GM13977 (cell line): Measurements from ENCODE around the gene TK1.

Experiments used
- DNase-seq: peaks from one replicate; pipeline ENCODE4 v3.0.0; 2012; ENCODE audit warnings: low spot score
- CTCF ChIP-seq: IDR thresholded peaks from 2 replicates; pipeline ENCODE4 v1.5.1; 2012; ENCODE audit warnings: mild to moderate bottlenecking, control low read depth; ENCODE audit not compliant: insufficient read depth; ENCODE audit errors: extremely low read depth, missing control alignments
- in situ Hi-C: fragments of 300-500 bp; cut with MboI; formaldehyde crosslinking; loops from one replicate; pipeline ENCODE4 v1.12.0; 2022; ENCODE audit warnings: low sequenced_read_pairs, low pct_unique_long_range_greater_than_20kb, mixed read lengths, inconsistent platforms; ENCODE audit not compliant: unreplicated experiment

Gene TK1

GRCh38 chr17:78219396-78220150 is 32.7 kb upstream of the TK1 start:
- no peak for DNase-seq
- no peak for TF ChIP-seq CTCF
- in situ Hi-C loops, result no loop called here

- no peak for TF ChIP-seq CTCF
- no peak for DNase-seq
- in situ Hi-C loops, result no loop called here
These were observed 27.8 kb upstream of the TK1 start for GRCh38 chr17:78214706-78215061.

GRCh38 chr17:78214016-78214705 is 27.3 kb upstream of the TK1 start, which contains the start of gene BIRC5:
TSS of gene BIRC5 (plus strand) at chr17:78214253. CDS start at chr17:78214317, 64 bp downstream.
- TF ChIP-seq CTCF, result no peak
- in situ Hi-C loops, result no loop called here
- peak; percentile 98 for DNase-seq

- DNase-seq, result no peak
- TF ChIP-seq CTCF, result no peak
- in situ Hi-C loops, result no loop called here
These were observed 24.2 kb upstream of the TK1 start for GRCh38 chr17:78211032-78211431.

GRCh38 chr17:78210111-78210510 is 23.3 kb upstream of the TK1 start:
- TF ChIP-seq CTCF, result no peak

GRCh38 chr17:78208486-78208885 is 21.6 kb upstream of the TK1 start:
- in situ Hi-C loops, result no loop called here
- TF ChIP-seq CTCF, result no peak
- DNase-seq, result no peak

More at GRCh38 chr17:78210111-78210510, 23.3 kb upstream of the TK1 start:
- no peak for DNase-seq
- in situ Hi-C loops, result no loop called here
